HepG2 (cell line): ENCODE data around the gene SMARCD1. TPM values are rescaled to one million over a fixed set of nuclear protein-coding genes. Genes with fewer than 3 reads are reported as not detected.

ENCODE experiments used
- AGO1 ChIP-seq: fragments of 200-400 bp; formaldehyde crosslinking; IDR thresholded peaks from 2 replicates; pipeline ENCODE4 v1.6.1; 2017; ENCODE audit warnings: mild to moderate bottlenecking, low read depth, low read length, moderate library complexity; ENCODE audit not compliant: poor library complexity, severe bottlenecking
- ARID5B ChIP-seq: IDR thresholded peaks from 2 replicates; pipeline ENCODE4 v1.4.0; 2020; ENCODE audit warnings: mild to moderate bottlenecking, missing genetic modification reagents
- CEBPG ChIP-seq: IDR thresholded peaks from 2 replicates; pipeline ENCODE4 v1.6.1; 2016
- EHMT2 ChIP-seq: fragments of 200-600 bp; sonication (generic); IDR thresholded peaks from 2 replicates; pipeline ENCODE4 v1.7.0; 2017; ENCODE audit warnings: antibody characterized with exemption, low read depth, low read length, borderline replicate concordance
- ELF3 ChIP-seq: IDR thresholded peaks from 2 replicates; pipeline ENCODE4 v1.6.1; 2016; ENCODE audit warnings: missing genetic modification reagents, missing compliant biosample characterization
- HMGXB4 ChIP-seq, 2 experiments: sonication (generic) in 1 of 2; formaldehyde crosslinking in 1 of 2; IDR thresholded peaks; 2 replicates each; pipeline versions ENCODE4 v1.4.0 to v1.6.1; 2018 to 2020; ENCODE audit warnings: missing genetic modification reagents in 2 of 2, borderline replicate concordance in 1 of 2, low read depth in 1 of 2, mild to moderate bottlenecking in 1 of 2, missing biosample characterization in 1 of 2
- KDM6A ChIP-seq: IDR thresholded peaks from 2 replicates; pipeline ENCODE4 v1.6.1; 2016; ENCODE audit warnings: low read depth
- SMAD1 ChIP-seq: sonication (generic); formaldehyde crosslinking; IDR thresholded peaks from 2 replicates; pipeline ENCODE4 v1.4.0; 2020; ENCODE audit warnings: missing genetic modification reagents, low read depth, mild to moderate bottlenecking, borderline replicate concordance
- THRA ChIP-seq: sonication (generic); formaldehyde crosslinking; IDR thresholded peaks from 2 replicates; pipeline ENCODE4 v1.4.0; 2020; ENCODE audit warnings: missing genetic modification reagents, borderline replicate concordance
- TRIM24 ChIP-seq: sonication (generic); formaldehyde crosslinking; IDR thresholded peaks from 2 replicates; pipeline ENCODE4 v1.8.0; 2022; ENCODE audit warnings: mild to moderate bottlenecking, missing genetic modification reagents
- ZBTB38 ChIP-seq: sonication (generic); formaldehyde crosslinking; IDR thresholded peaks from 2 replicates; pipeline ENCODE4 v1.5.1; 2020; ENCODE audit warnings: mild to moderate bottlenecking, missing genetic modification reagents
- ZBTB42 ChIP-seq: sonication (generic); formaldehyde crosslinking; IDR thresholded peaks from 2 replicates; pipeline ENCODE4 v1.5.0; 2020; ENCODE audit warnings: mild to moderate bottlenecking, missing genetic modification reagents
- ZMYM3 ChIP-seq: sonication (generic); formaldehyde crosslinking; IDR thresholded peaks from 2 replicates; pipeline ENCODE4 v1.5.1; 2020; ENCODE audit warnings: mild to moderate bottlenecking, missing genetic modification reagents
- ZNF224 ChIP-seq: sonication (generic); formaldehyde crosslinking; IDR thresholded peaks from 2 replicates; pipeline ENCODE4 v1.5.0; 2020; ENCODE audit warnings: mild to moderate bottlenecking, missing genetic modification reagents
- ZNF329 ChIP-seq: sonication (generic); formaldehyde crosslinking; IDR thresholded peaks from 2 replicates; pipeline ENCODE4 v1.9.0; 2021; ENCODE audit warnings: low read depth, mild to moderate bottlenecking, missing genetic modification reagents
- ZNF431 ChIP-seq: sonication (generic); formaldehyde crosslinking; IDR thresholded peaks from 2 replicates; pipeline ENCODE4 v1.9.0; 2022; ENCODE audit warnings: missing genetic modification reagents, low read depth, mild to moderate bottlenecking, borderline replicate concordance
- ZSCAN25 ChIP-seq: sonication (generic); formaldehyde crosslinking; IDR thresholded peaks from 2 replicates; pipeline ENCODE4 v1.8.0; 2022; ENCODE audit warnings: mild to moderate bottlenecking, missing genetic modification reagents
- ZZZ3 ChIP-seq: sonication (generic); formaldehyde crosslinking; IDR thresholded peaks from 2 replicates; pipeline ENCODE4 v1.4.0; 2020; ENCODE audit warnings: missing genetic modification reagents, mild to moderate bottlenecking, borderline replicate concordance
- polyA plus RNA-seq, 8 experiments: library from polyadenylated mRNA; depleted of rRNA in 3 of 8; stranded (reverse) in 7 of 8; unstranded in 1 of 8; fragments of >200 nt; fragmentation: Illumina TruSeq in 4 of 8; extraction: Trizol in 4 of 8; gene quantifications; 2 replicates each; pipeline versions ENCODE4 v1.2.1 to v1.2.3, GENCODE V29; 2011 to 2016; ENCODE audit warnings: low read depth in 4 of 8, missing spikeins in 1 of 8, mixed read lengths in 1 of 8; ENCODE audit not compliant: insufficient read depth in 1 of 8
- total RNA-seq, 5 experiments: library from RNA; depleted of rRNA; stranded (reverse); fragments of >200 nt; fragmentation: Illumina TruSeq; extraction: Trizol; gene quantifications; 2 replicates each; pipeline ENCODE4 v1.2.3, GENCODE V29; 2016; ENCODE audit warnings: low read depth in 1 of 5

Gene SMARCD1
- total and polyA plus RNA-seq, 2 of the 13 experiments (the other 11 are each of a cell fraction or from before 2014, with no cell fraction given) = 51.7 to 54.6 TPM

GRCh38 chr12:50102646-50103309, 17.6 kb downstream of the SMARCD1 start (continued):
- 0 out of 2 replicates have a peak, but pooled peaks have one; percentile 21 for TF ChIP-seq ZMYM3 (CRISPR knock-in tag)
- TF ChIP-seq ZNF431 (CRISPR knock-in tag) = 0 out of 2 replicates have a peak, but pooled peaks have one; percentile 43
- TF ChIP-seq HMGXB4 (CRISPR knock-in tag; IDR thresholded peaks at IDR 0.05; ENCODE audit: borderline replicate concordance in 1 of 2, low read depth in 1 of 2) = no peak
- no peak for TF ChIP-seq ZNF329 (CRISPR knock-in tag)
- peak; percentile 27; the same call in 1 of the 2 replicates for TF ChIP-seq ARID5B
- TF ChIP-seq CEBPG = peak; percentile 48; the same call in 1 of the 2 replicates
- peak; percentile 46; the same call in 1 of the 2 replicates for TF ChIP-seq ZSCAN25
- TF ChIP-seq TRIM24 (CRISPR knock-in tag) = peak; percentile 80; the same call in 1 of the 2 replicates
- peak; percentile 62; the same call in 1 of the 2 replicates for TF ChIP-seq SMAD1 (CRISPR knock-in tag)
- TF ChIP-seq ZBTB38 (CRISPR knock-in tag) = peak; percentile 61; the same call in 1 of the 2 replicates
- TF ChIP-seq ZNF224 (CRISPR knock-in tag) = no peak
- TF ChIP-seq AGO1 = no peak
- no peak for TF ChIP-seq ZBTB42 (CRISPR knock-in tag)
- peak; percentile 57; the same call in 1 of the 2 replicates for TF ChIP-seq KDM6A
- TF ChIP-seq THRA = 0 out of 2 replicates have a peak, but pooled peaks have one; percentile 19
- no peak for TF ChIP-seq ZZZ3 (CRISPR knock-in tag)
- TF ChIP-seq ELF3 = 0 out of 2 replicates have a peak, but pooled peaks have one; percentile 21
- no peak for TF ChIP-seq EHMT2
